Ishikawa (cell line): ENCODE data around the gene ECM2.

Experiments
- CEBPB ChIP-seq: IDR thresholded peaks from 2 replicates; pipeline ENCODE4 v1.6.1; 2012
- CREB1 ChIP-seq: IDR thresholded peaks from 2 replicates; pipeline ENCODE4 v1.6.1; 2012; ENCODE audit warnings: low read depth
- EGR1 ChIP-seq: IDR thresholded peaks from 2 replicates; pipeline ENCODE4 v1.6.1; 2012
- EP300 ChIP-seq: IDR thresholded peaks from 2 replicates; pipeline ENCODE4 v1.6.1; 2012; ENCODE audit warnings: borderline replicate concordance
- FOXM1 ChIP-seq: IDR thresholded peaks from 2 replicates; pipeline ENCODE4 v1.6.1; 2012; ENCODE audit warnings: low read depth, borderline replicate concordance
- MAX ChIP-seq: IDR thresholded peaks from 2 replicates; pipeline ENCODE4 v1.6.1; 2012
- NFIC ChIP-seq: IDR thresholded peaks from 2 replicates; pipeline ENCODE4 v1.6.1; 2012
- RAD21 ChIP-seq: IDR thresholded peaks from 2 replicates; pipeline ENCODE4 v1.6.1; 2012; ENCODE audit warnings: low read depth
- TAF1 ChIP-seq: IDR thresholded peaks from 2 replicates; pipeline ENCODE4 v1.6.1; 2012; ENCODE audit warnings: low read depth, mild to moderate bottlenecking
- TCF12 ChIP-seq: IDR thresholded peaks from 2 replicates; pipeline ENCODE4 v1.6.1; 2012; ENCODE audit warnings: low read depth
- TEAD4 ChIP-seq: IDR thresholded peaks from 2 replicates; pipeline ENCODE4 v1.6.1; 2012
- YY1 ChIP-seq: IDR thresholded peaks from 2 replicates; pipeline ENCODE4 v1.6.1; 2012; ENCODE audit warnings: low read depth
- ZBTB7A ChIP-seq: IDR thresholded peaks from 2 replicates; pipeline ENCODE4 v1.6.1; 2012; ENCODE audit warnings: low read depth
- TF ChIP-seq, protein P1 (sequence below): IDR thresholded peaks from 2 replicates; pipeline ENCODE4 v1.6.1; 2012; ENCODE audit warnings: low read depth, mild to moderate bottlenecking
- TF ChIP-seq, protein P2 (sequence below): IDR thresholded peaks from 2 replicates; pipeline ENCODE4 v1.6.1; 2012

Gene ECM2

GRCh38 chr9:92520837-92521236, 15.0 kb downstream of the ECM2 start:
- no peak for TF ChIP-seq TEAD4

DNA sequence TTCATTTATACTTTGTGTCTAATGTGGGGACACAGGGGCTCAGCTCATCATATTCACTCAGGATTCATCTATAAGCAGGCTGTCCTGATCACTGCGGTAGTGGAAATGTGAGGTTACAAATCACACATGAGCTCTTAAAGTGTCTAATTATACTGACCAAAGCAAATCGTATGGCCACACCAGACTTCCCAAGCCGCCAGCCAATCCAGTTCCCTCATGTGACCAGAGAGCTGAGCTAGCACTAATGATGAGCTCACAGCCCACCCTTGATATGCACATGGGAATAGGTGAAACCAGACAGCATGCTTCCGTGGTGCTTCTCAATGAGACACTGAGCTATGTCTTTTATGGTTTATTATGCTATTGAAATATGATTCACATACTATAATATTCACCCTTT, 17.6 kb downstream of the ECM2 start:
- TF ChIP-seq YY1 (no peak), CREB1 (no peak), TAF1 (no peak), ZBTB7A (no peak), MAX (no peak), TCF12 (no peak), NFIC (no peak), FOXM1 (no peak), EP300 (no peak), TEAD4 (no peak), EGR1 (no peak), CEBPB (no peak)
- TF ChIP-seq, protein P1, sequence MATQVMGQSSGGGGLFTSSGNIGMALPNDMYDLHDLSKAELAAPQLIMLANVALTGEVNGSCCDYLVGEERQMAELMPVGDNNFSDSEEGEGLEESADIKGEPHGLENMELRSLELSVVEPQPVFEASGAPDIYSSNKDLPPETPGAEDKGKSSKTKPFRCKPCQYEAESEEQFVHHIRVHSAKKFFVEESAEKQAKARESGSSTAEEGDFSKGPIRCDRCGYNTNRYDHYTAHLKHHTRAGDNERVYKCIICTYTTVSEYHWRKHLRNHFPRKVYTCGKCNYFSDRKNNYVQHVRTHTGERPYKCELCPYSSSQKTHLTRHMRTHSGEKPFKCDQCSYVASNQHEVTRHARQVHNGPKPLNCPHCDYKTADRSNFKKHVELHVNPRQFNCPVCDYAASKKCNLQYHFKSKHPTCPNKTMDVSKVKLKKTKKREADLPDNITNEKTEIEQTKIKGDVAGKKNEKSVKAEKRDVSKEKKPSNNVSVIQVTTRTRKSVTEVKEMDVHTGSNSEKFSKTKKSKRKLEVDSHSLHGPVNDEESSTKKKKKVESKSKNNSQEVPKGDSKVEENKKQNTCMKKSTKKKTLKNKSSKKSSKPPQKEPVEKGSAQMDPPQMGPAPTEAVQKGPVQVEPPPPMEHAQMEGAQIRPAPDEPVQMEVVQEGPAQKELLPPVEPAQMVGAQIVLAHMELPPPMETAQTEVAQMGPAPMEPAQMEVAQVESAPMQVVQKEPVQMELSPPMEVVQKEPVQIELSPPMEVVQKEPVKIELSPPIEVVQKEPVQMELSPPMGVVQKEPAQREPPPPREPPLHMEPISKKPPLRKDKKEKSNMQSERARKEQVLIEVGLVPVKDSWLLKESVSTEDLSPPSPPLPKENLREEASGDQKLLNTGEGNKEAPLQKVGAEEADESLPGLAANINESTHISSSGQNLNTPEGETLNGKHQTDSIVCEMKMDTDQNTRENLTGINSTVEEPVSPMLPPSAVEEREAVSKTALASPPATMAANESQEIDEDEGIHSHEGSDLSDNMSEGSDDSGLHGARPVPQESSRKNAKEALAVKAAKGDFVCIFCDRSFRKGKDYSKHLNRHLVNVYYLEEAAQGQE = no peak
- TF ChIP-seq, protein P2, sequence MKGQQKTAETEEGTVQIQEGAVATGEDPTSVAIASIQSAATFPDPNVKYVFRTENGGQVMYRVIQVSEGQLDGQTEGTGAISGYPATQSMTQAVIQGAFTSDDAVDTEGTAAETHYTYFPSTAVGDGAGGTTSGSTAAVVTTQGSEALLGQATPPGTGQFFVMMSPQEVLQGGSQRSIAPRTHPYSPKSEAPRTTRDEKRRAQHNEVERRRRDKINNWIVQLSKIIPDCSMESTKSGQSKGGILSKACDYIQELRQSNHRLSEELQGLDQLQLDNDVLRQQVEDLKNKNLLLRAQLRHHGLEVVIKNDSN = no peak

DNA sequence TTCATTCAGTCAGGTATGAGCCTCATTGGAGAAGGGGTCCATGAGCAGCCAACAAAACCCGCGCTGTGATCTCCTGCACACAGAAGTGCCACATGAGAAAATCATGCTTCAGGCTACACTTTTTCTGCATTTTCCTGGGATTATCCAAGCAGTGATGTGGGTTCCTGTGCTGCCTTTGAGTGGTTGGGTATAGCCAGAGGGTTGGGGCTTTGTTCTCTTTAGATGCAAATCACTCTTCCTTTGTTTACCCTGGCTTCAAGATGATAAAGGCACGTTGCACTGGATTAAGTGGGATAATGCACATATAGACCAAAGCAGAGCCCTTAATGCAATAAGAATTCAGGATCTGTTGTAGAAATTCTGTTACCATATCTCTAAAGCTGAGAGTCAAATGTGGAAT, 18.7 kb downstream of the ECM2 start:
- TF ChIP-seq RAD21 = no peak
- TF ChIP-seq MAX = no peak
- TF ChIP-seq, protein P2 = no peak
- no peak for TF ChIP-seq ZBTB7A
- no peak for TF ChIP-seq NFIC
- TF ChIP-seq CREB1 = no peak
- no peak for TF ChIP-seq CEBPB
- no peak for TF ChIP-seq EP300
- no peak for TF ChIP-seq YY1
- no peak for TF ChIP-seq EGR1
- TF ChIP-seq TAF1 = no peak
- no peak for TF ChIP-seq TEAD4

GRCh38 chr9:92516521-92516920, 19.3 kb downstream of the ECM2 start:
- TF ChIP-seq TAF1 = no peak
- TF ChIP-seq TEAD4 = no peak
- TF ChIP-seq, protein P2 = no peak
- TF ChIP-seq RAD21 = no peak
- no peak for TF ChIP-seq YY1
- TF ChIP-seq FOXM1 = no peak
- no peak for TF ChIP-seq TCF12
- no peak for TF ChIP-seq ZBTB7A
- no peak for TF ChIP-seq EP300
- TF ChIP-seq MAX = no peak
- TF ChIP-seq, protein P1 = no peak
- TF ChIP-seq CREB1 = no peak

DNA sequence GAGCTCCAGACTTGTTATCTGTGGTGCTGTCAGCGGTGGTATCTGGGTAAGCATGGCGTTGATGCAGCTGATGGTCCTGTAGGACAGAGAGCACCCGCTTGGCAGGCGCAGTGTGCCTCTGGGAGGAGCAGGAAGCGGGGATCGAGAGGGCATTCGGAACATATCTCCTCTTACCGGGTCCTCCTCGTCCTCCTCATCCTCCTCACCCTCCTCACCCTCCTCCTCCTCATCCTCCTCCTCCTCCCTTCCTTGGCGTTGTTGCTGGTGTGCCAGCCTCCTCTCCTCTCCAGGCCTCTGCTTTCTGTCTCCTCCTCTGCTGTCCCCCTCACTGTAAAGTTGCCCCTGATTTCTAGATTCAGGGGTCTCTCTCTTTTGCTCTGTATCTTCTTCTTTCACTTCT, 21.2 kb downstream of the ECM2 start:
- TF ChIP-seq CEBPB = no peak
- TF ChIP-seq TAF1 = no peak
- TF ChIP-seq TCF12 = no peak
- no peak for TF ChIP-seq CREB1
- no peak for TF ChIP-seq MAX

DNA sequence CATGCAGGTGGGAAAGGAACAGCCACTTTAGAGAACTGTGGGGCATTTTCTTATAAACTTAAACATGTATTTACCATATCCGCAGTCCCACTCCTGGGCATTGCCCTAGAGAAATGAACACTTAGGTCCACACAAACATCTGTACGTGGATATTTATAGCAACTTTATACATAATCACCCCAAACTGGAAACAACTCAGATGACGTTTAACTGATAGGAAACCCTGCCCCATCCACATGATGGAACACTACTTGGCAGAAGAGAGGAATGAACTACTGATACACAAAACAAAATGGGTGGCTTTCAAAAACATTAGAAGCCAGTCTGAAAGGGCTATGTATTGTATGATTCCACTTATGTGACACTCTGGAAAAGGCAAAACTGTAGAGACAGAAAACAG, 22.4 kb downstream of the ECM2 start:
- TF ChIP-seq TAF1 (no peak), YY1 (no peak), MAX (no peak), FOXM1 (no peak)
